ENCODE data around the gene LAYN.

LAYN gene

DNA sequence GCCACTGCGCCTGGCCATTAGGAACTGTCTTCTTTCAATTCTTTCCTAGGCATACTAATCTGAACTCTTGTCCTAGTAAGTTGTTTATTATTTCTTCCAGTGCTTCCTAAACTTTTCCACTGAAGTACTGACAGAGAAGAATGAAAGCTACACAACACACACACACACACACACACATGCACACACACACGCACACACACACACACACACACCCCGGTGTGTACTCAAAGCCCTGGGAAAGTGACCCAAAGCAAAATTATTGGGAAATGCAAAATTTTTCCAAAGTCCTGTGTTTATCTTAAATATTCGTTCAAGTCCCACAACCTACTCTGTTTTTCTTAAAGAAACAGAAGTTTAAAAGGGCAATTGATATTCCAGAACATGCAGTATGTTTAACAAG is 42.4 kb downstream of the LAYN start:
- DNase-seq (ENCODE audit: insufficient read length) (no peak), FAIRE-seq (no peak)
- TF ChIP-seq POLR2A (IDR thresholded peaks at IDR 0.05; ENCODE audit: low read depth, low read length) (no peak), POLR2AphosphoS5 (IDR thresholded peaks at IDR 0.05; ENCODE audit: low read depth, low read length) (no peak), TAF1 (IDR thresholded peaks at IDR 0.05; ENCODE audit: borderline replicate concordance, low read depth, low read length) (no peak)

- TF ChIP-seq POLR2A (IDR thresholded peaks at IDR 0.05; ENCODE audit: low read depth, low read length) (no peak), TAF1 (IDR thresholded peaks at IDR 0.05; ENCODE audit: borderline replicate concordance, low read depth, low read length) (no peak), POLR2AphosphoS5 (IDR thresholded peaks at IDR 0.05; ENCODE audit: low read depth, low read length) (no peak)
- DNase-seq (ENCODE audit: insufficient read length) (no peak), FAIRE-seq (no peak)
These were observed 44.9 kb downstream of the LAYN start for GRCh38 chr11:111585371-111585770.

GRCh38 chr11:111586388-111586831 is 45.9 kb downstream of the LAYN start:
- FAIRE-seq (peak; percentile 90), DNase-seq (ENCODE audit: insufficient read length) (no peak)
- no peak for TF ChIP-seq TAF1 (IDR thresholded peaks at IDR 0.05; ENCODE audit: borderline replicate concordance, low read depth, low read length)
- TF ChIP-seq POLR2AphosphoS5 (IDR thresholded peaks at IDR 0.05; ENCODE audit: low read depth, low read length): no peak
- no peak for TF ChIP-seq POLR2A (IDR thresholded peaks at IDR 0.05; ENCODE audit: low read depth, low read length)

DNA sequence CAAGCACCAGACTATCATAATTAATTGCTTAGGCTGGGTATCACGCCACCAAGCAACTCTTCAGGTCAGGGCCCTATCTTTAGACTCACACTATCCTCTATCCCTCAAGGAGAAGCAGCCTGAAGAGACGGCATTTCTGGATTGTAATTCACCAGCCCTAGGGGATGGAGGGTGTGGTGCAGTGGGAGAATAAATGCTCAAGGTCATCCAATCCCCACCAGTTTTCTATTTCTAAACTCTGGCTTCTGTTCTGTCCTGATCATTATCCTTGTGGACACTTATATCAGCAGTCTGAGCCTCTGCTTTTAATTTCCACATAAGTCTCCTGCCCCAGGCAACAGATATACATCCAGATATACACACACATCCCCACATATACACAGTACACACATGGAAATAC is 48.6 kb downstream of the LAYN start:
- no peak for DNase-seq (ENCODE audit: insufficient read length)
- FAIRE-seq: no peak
- no peak for TF ChIP-seq TAF1 (IDR thresholded peaks at IDR 0.05; ENCODE audit: borderline replicate concordance, low read depth, low read length)
- TF ChIP-seq POLR2AphosphoS5 (IDR thresholded peaks at IDR 0.05; ENCODE audit: low read depth, low read length): no peak

DNA sequence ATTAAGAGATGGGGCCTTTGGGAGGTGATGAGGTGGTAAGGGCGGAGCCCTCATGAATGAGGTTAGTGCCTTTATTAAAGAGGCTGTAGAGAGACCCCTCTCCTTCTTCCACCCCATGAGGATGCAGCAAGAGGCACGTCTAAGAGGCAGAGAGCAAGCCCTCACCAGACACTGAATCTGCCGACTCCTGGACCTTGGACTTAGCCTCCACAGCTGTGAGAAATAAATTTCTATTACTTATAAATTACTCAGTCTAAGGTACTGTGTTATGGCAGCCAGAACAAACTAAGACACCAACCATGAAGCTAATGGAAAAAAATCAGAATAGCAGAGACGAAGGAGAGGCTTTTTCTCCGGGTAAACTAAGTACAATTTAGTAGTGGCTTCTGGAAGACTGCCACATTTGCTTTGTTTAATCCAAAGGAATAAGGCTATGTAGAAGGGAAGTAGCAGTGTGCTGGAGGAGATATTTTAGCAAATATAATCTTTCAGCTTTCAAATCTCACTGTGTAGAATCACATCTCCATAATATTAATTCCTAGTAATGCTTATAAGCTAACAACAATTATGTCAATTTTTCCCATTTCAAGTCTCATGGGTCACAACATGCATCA is 49.5 kb downstream of the LAYN start:
- no peak for FAIRE-seq
- TF ChIP-seq POLR2A (IDR thresholded peaks at IDR 0.05; ENCODE audit: low read depth, low read length): no peak
- TF ChIP-seq POLR2AphosphoS5 (IDR thresholded peaks at IDR 0.05; ENCODE audit: low read depth, low read length): no peak
- no peak for TF ChIP-seq TAF1 (IDR thresholded peaks at IDR 0.05; ENCODE audit: borderline replicate concordance, low read depth, low read length)
- DNase-seq (ENCODE audit: insufficient read length): no peak

- FAIRE-seq (peak; percentile 62), DNase-seq (ENCODE audit: insufficient read length) (no peak)
- TF ChIP-seq POLR2AphosphoS5 (IDR thresholded peaks at IDR 0.05; ENCODE audit: low read depth, low read length) (no peak), POLR2A (IDR thresholded peaks at IDR 0.05; ENCODE audit: low read depth, low read length) (no peak), TAF1 (IDR thresholded peaks at IDR 0.05; ENCODE audit: borderline replicate concordance, low read depth, low read length) (no peak)
These were observed 50.9 kb downstream of the LAYN start for GRCh38 chr11:111591187-111591960.

DNA sequence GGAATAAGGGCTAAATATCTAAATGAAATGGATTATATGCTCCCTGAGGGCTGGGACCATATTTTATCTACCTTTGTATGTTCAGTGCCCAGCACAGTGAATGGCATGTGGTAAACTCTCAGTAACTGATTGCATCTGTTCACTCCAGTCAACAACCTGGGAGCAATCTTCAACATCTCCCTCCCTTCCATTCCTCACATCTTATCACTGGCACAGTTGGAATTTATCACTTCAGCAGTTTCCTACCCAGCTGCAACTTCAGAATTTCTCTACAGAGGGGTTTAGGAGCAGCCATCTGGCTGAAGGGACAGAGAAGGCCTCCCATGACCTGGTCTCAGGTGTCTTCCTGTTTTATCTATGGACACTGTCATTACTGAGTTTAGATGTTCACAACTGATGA is 52.0 kb downstream of the LAYN start:
- TF ChIP-seq POLR2A (IDR thresholded peaks at IDR 0.05; ENCODE audit: low read depth, low read length): no peak
- TF ChIP-seq TAF1 (IDR thresholded peaks at IDR 0.05; ENCODE audit: borderline replicate concordance, low read depth, low read length): no peak
- TF ChIP-seq POLR2AphosphoS5 (IDR thresholded peaks at IDR 0.05; ENCODE audit: low read depth, low read length): no peak
- DNase-seq (ENCODE audit: insufficient read length) (no peak), FAIRE-seq (no peak)

- FAIRE-seq: no peak
- no peak for TF ChIP-seq TAF1 (IDR thresholded peaks at IDR 0.05; ENCODE audit: borderline replicate concordance, low read depth, low read length)
- no peak for TF ChIP-seq POLR2A (IDR thresholded peaks at IDR 0.05; ENCODE audit: low read depth, low read length)
- TF ChIP-seq POLR2AphosphoS5 (IDR thresholded peaks at IDR 0.05; ENCODE audit: low read depth, low read length): no peak
These were observed 55.8 kb downstream of the LAYN start for GRCh38 chr11:111596319-111596718.

DNA sequence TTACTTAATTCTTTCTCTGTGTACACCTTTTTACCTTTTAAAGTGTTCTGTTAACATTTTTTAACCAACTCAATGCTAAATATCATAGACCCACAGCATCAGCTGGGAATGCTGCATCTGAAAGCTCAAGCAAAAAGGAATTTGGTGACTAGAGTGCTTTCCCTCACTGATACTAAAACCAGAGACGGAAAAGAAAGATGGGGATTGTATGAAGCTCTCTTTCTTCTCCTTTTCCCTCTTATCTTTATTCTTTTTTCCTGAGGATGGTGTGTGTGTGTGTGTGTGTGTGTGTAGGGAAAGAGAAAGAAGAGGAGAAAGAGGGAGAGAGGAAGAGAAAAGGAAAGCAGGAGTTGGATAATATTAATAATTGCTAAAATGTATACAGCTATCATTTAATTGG is 57.6 kb downstream of the LAYN start:
- FAIRE-seq: no peak
- no peak for DNase-seq (ENCODE audit: insufficient read length)
- no peak for TF ChIP-seq POLR2AphosphoS5 (IDR thresholded peaks at IDR 0.05; ENCODE audit: low read depth, low read length)
- no peak for TF ChIP-seq TAF1 (IDR thresholded peaks at IDR 0.05; ENCODE audit: borderline replicate concordance, low read depth, low read length)
- no peak for TF ChIP-seq POLR2A (IDR thresholded peaks at IDR 0.05; ENCODE audit: low read depth, low read length)

More at GRCh38 chr11:111596319-111596718, 55.8 kb downstream of the LAYN start:
- no peak for DNase-seq (ENCODE audit: insufficient read length)

DNA sequence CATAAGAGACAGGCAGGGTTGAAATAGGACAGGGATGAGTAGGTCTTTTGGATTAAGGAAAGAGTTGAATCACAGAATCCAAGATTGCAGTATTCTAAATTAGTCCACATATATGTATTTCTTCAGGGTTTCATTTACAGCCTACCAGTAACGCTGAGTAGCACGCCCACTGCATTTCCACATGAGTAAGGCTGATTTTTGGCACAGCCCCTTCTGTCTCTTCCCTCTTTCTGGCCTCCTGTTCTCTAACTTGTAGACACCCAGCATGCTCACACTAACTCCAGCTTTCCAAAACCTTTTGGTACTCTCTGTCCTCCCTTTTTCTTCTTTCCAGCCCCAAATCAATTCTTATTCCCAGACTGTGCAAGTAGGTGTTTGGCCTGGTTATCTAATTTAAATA is 58.0 kb downstream of the LAYN start:
- TF ChIP-seq POLR2A (IDR thresholded peaks at IDR 0.05; ENCODE audit: low read depth, low read length) (no peak), TAF1 (IDR thresholded peaks at IDR 0.05; ENCODE audit: borderline replicate concordance, low read depth, low read length) (no peak), POLR2AphosphoS5 (IDR thresholded peaks at IDR 0.05; ENCODE audit: low read depth, low read length) (no peak)
- FAIRE-seq: no peak
- no peak for DNase-seq (ENCODE audit: insufficient read length)

DNA sequence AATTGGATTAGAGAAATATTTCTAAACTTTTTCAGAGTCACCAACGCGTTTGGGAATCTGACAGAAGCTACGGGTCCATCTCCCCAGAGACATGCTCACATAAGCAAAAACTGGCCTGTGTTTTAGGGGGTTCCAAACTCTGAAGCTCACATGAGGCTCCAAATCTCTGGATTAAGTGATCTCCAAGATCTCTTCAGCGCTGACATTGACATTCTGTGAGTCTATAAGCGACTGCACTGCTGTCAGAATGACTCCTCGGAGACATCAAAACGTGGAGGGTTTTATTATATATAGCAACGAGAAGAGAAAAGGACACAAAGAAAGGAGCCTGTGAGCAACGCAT is 61.1 kb downstream of the LAYN start:
- no peak for TF ChIP-seq TAF1 (IDR thresholded peaks at IDR 0.05; ENCODE audit: borderline replicate concordance, low read depth, low read length)
- TF ChIP-seq POLR2A (IDR thresholded peaks at IDR 0.05; ENCODE audit: low read depth, low read length): no peak
- TF ChIP-seq POLR2AphosphoS5 (IDR thresholded peaks at IDR 0.05; ENCODE audit: low read depth, low read length): no peak
- DNase-seq (ENCODE audit: insufficient read length): no peak
- FAIRE-seq: no peak
